K562 (cell line): ENCODE results near the gene MACROH2A2. TPM values are rescaled to one million over a fixed set of nuclear protein-coding genes. Genes with fewer than 3 reads are reported as not detected.

Experiments used
- ATAC-seq: fragments of 200-7000 bp; cut with Tn5 transposase; 3 replicates; pipeline ENCODE4 v1.9.1; 2020; ENCODE audit warnings: moderate library complexity
- BruUV-seq: library from RNA; stranded (reverse); fragments of 400-500 nt; replicated peaks from 2 replicates; lab custom pipeline; 2021; lab: Mats Ljungman, UMichigan
- CTCF ChIA-PET: fragments of 300-600 bp; formaldehyde crosslinking; extraction: SDS; loops from one replicate; lab custom pipeline; 2021; ENCODE audit warnings: low intra/inter-chr PET ratio; lab: Yijun Ruan, JAX
- POLR2A ChIA-PET: fragments of 300-600, 350-650 bp; sonication (Branson Sonifier 250); formaldehyde crosslinking; extraction: SDS; loops from one replicate; lab custom pipeline; 2021; ENCODE audit warnings: antibody characterized with exemption, inconsistent platforms; lab: Yijun Ruan, JAX
- DNase-seq, 4 experiments: peaks; one replicate each; pipeline versions ENCODE4 v3.0.0 to v3.0.0-alpha.2; 2011 to 2018; ENCODE audit warnings: low spot score in 3 of 4, mixed read lengths in 3 of 4; ENCODE audit errors: extremely low read depth in 1 of 4
- FAIRE-seq: peaks from 2 replicates; lab custom pipeline; 2011; peaks lifted over from hg19 to GRCh38; lab: Jason Lieb, UNC
- H2AFZ ChIP-seq: 2 replicates; pipeline ENCODE4 v1.6.0; 2011; ENCODE audit warnings: low read depth, low read length, control low read depth, inconsistent platforms
- H3K27ac ChIP-seq: fragments of 200-600 bp; 3 replicates; pipeline ENCODE4 v1.8.0; 2011; ENCODE audit warnings: low read depth, mild to moderate bottlenecking, control low read depth, inconsistent platforms, low read length, moderate library complexity, mixed read lengths; ENCODE audit errors: extremely low read depth
- H3K27me3 ChIP-seq, 2 experiments: fragments of 300-600 bp in 1 of 2; 2 replicates in 1 of 2; 3 replicates in 1 of 2; pipeline versions ENCODE4 v1.6.0 to v1.8.0; 2011; ENCODE audit warnings: inconsistent platforms in 2 of 2, low read length in 2 of 2, mild to moderate bottlenecking in 1 of 2, mixed read lengths in 1 of 2, moderate library complexity in 1 of 2; ENCODE audit not compliant: control insufficient read depth in 2 of 2, insufficient read depth in 2 of 2
- H3K36me3 ChIP-seq: fragments of 300-600 bp; 3 replicates; pipeline ENCODE4 v1.8.0; 2011; ENCODE audit warnings: mild to moderate bottlenecking, low read length, inconsistent platforms; ENCODE audit not compliant: control insufficient read depth, insufficient read depth
- H3K4me1 ChIP-seq, 2 experiments: fragments of 200-600 bp in 1 of 2; replicated peaks in 1 of 2; 2 replicates in 1 of 2; 3 replicates in 1 of 2; pipeline versions ENCODE4 v1.5.1 to v1.8.0; 2011; ENCODE audit warnings: inconsistent platforms in 2 of 2, low read length in 2 of 2, mild to moderate bottlenecking in 1 of 2, mixed read lengths in 1 of 2, moderate library complexity in 1 of 2; ENCODE audit not compliant: control insufficient read depth in 2 of 2, insufficient read depth in 2 of 2
- H3K4me2 ChIP-seq: 2 replicates; pipeline ENCODE4 v1.6.1; 2011; ENCODE audit warnings: low read length, control low read depth, inconsistent platforms, mixed read lengths; ENCODE audit not compliant: insufficient read depth
- H3K4me3 ChIP-seq: fragments of 200-600 bp; sonication (generic), shearing (Covaris generic); 2 replicates; pipeline ENCODE4 v1.5.1; 2016; ENCODE audit warnings: control low read depth, inconsistent platforms
- H3K79me2 ChIP-seq: fragments of 200-600 bp; 3 replicates; pipeline ENCODE4 v1.8.0; 2011; ENCODE audit warnings: low read length, inconsistent platforms; ENCODE audit not compliant: control insufficient read depth, insufficient read depth
- H3K9ac ChIP-seq, 2 experiments: 2 replicates each; pipeline versions ENCODE4 v1.6.0 to v1.6.1; 2011; ENCODE audit warnings: low read depth in 2 of 2, low read length in 2 of 2, control low read depth in 1 of 2, inconsistent platforms in 1 of 2, mild to moderate bottlenecking in 1 of 2, mixed read lengths in 1 of 2; ENCODE audit not compliant: insufficient read depth in 1 of 2
- H3K9me1 ChIP-seq: one replicate; pipeline ENCODE4 v1.6.0; 2011; ENCODE audit warnings: inconsistent platforms, mild to moderate bottlenecking, low read length, moderate library complexity; ENCODE audit not compliant: control insufficient read depth, insufficient read depth
- H3K9me3 ChIP-seq: replicated peaks from 2 replicates; pipeline ENCODE4 v1.5.1; 2011; ENCODE audit warnings: low read depth, low read length, inconsistent platforms; ENCODE audit not compliant: control insufficient read depth, insufficient read depth
- H4K20me1 ChIP-seq: replicated peaks from 2 replicates; pipeline ENCODE4 v1.6.1; 2011; ENCODE audit warnings: low read length, inconsistent platforms, mixed read lengths; ENCODE audit not compliant: control insufficient read depth, insufficient read depth
- CHD4 ChIP-seq: fragments of 200-600 bp; sonication (generic); IDR thresholded peaks from 3 replicates; pipeline ENCODE4 v1.6.1; 2012; ENCODE audit warnings: low read depth, mild to moderate bottlenecking, mixed read lengths, low read length, inconsistent platforms; ENCODE audit not compliant: insufficient read depth, insufficient replicate concordance, poor library complexity, severe bottlenecking
- KAT2B ChIP-seq: IDR thresholded peaks from one replicate; pipeline ENCODE4 v1.6.1; 2012; ENCODE audit warnings: low read depth, mild to moderate bottlenecking, control low read depth, inconsistent platforms, low read length, moderate library complexity
- NFXL1 ChIP-seq: fragments of 450-650 bp; formaldehyde crosslinking; IDR thresholded peaks from 2 replicates; pipeline ENCODE4 v1.4.0; 2021; ENCODE audit warnings: mild to moderate bottlenecking
- NR3C1 ChIP-seq: sonication (generic); formaldehyde crosslinking; IDR thresholded peaks from 2 replicates; pipeline ENCODE4 v1.8.1; 2022; ENCODE audit warnings: missing genetic modification reagents
- NRF1 ChIP-seq, 2 experiments: fragments of 450-650 bp; IDR thresholded peaks in 1 of 2; conservative IDR thresholded peaks in 1 of 2; 2 replicates each; pipeline ENCODE4 v1.6.1; 2014; ENCODE audit warnings: mild to moderate bottlenecking in 2 of 2
- NUFIP1 ChIP-seq: fragments of 450-650 bp; IDR thresholded peaks from 2 replicates; pipeline ENCODE4 v1.6.1; 2018; ENCODE audit not compliant: partially characterized antibody
- PRDM10 ChIP-seq: fragments of 450-650 bp; IDR thresholded peaks from 2 replicates; pipeline ENCODE4 v1.6.1; 2018; ENCODE audit not compliant: partially characterized antibody
- TEAD2 ChIP-seq: fragments of 450-650 bp; IDR thresholded peaks from 2 replicates; pipeline ENCODE4 v1.6.1; 2016; ENCODE audit warnings: missing genetic modification characterization, control low read depth, missing compliant biosample characterization
- VEZF1 ChIP-seq: fragments of 200-800 bp; sonication (Bioruptor generic); IDR thresholded peaks from 2 replicates; pipeline ENCODE4 v1.6.1; 2017; ENCODE audit warnings: missing genetic modification characterization, missing compliant biosample characterization
- WGBS: fragments of 100-300 bp; shearing (Covaris generic); methylation state at CpG from one replicate; pipeline ENCODE4 v1.1.6; 2016; ENCODE audit warnings: low coverage, mixed read lengths; ENCODE audit not compliant: insufficient coverage; ENCODE audit errors: missing lambda C conversion rate; 5-methylcytosine and 5-hydroxymethylcytosine counted together
- in situ Hi-C: fragments of 300-500 bp; cut with MboI; formaldehyde crosslinking; loops from 4 replicates; pipeline ENCODE4 v1.15.0; 2018; ENCODE audit warnings: inconsistent platforms, mixed read lengths
- intact Hi-C: fragments of 100-400 bp; cut with micrococcal nuclease; formaldehyde crosslinking; loops from 2 replicates; pipeline ENCODE4 v1.14.2; 2022
- polyA plus RNA-seq, 8 experiments: library from polyadenylated mRNA; depleted of rRNA in 4 of 8; stranded (reverse) in 5 of 8; unstranded in 3 of 8; fragments of >200 nt; fragmentation: Nextera tagmentation in 2 of 8; fragmentation: Illumina TruSeq in 1 of 8; extraction: Ambion mirVana in 2 of 8; extraction: Trizol in 1 of 8; gene quantifications; 2 replicates each; pipeline versions ENCODE4 v1.2.1 to v1.2.3, GENCODE V29; 2011 to 2014; ENCODE audit warnings: inconsistent platforms in 1 of 8, missing spikeins in 1 of 8
- total RNA-seq, 7 experiments: library from RNA; depleted of rRNA in 6 of 7; stranded (reverse); fragments of >200 nt in 6 of 7; fragmentation: Illumina TruSeq in 2 of 7; extraction: Trizol in 2 of 7; gene quantifications; 2 replicates each; pipeline versions ENCODE4 v1.2.1 to v1.2.3, GENCODE V29; 2011 to 2021; ENCODE audit warnings: low replicate concordance in 1 of 7
- TF ChIP-seq, protein P1 (sequence below): fragments of 250-450 bp; sonication (Bioruptor Pico); IDR thresholded peaks from 2 replicates; pipeline ENCODE4 v1.5.0; 2020; ENCODE audit warnings: mild to moderate bottlenecking
- TF ChIP-seq, protein P2 (sequence below): sonication (generic); formaldehyde crosslinking; IDR thresholded peaks from 2 replicates; pipeline ENCODE4 v1.8.0; 2022; ENCODE audit warnings: missing genetic modification reagents, mild to moderate bottlenecking, borderline replicate concordance
- TF ChIP-seq, protein P3 (sequence below): fragments of 250-450 bp; sonication (Bioruptor Pico); IDR thresholded peaks from 2 replicates; pipeline ENCODE4 v1.8.0; 2022; ENCODE audit warnings: moderate library complexity, mild to moderate bottlenecking, inconsistent platforms

The MACROH2A2 gene
- total and polyA plus RNA-seq, 9 of the 15 experiments (the other 6 are each of a cell fraction or from before 2014, with no cell fraction given): 0.07 TPM; not detected in 8

DNA sequence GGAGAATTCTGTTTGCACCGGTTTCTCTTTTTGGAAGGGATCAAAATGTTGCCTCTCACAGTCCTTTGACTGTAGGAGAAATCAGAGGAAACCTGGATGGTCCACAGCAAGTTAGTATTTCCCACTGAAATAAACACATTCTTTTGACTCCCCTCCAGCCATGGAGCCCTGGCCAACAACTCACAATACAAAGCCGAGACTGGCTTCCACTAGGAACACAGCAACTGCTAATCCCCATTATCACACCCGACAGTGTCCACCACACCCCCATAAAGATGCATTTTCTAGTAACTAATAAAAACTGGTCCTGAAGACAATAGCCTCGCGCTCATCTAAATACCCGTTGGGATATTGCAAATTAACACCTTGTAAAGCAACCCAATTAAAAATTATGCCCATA, 798 bp upstream of the MACROH2A2 start (continued):
- TF ChIP-seq VEZF1: no peak

- FAIRE-seq (no peak), DNase-seq (no peak), ATAC-seq (no peak)
- Histone ChIP-seq H3K79me2 (no peaks in the 10 kb centered on the region), H3K9me3 (no peaks in the 10 kb centered on the region), H3K9ac (no peak overlapping the region), H4K20me1 (no peaks in the 10 kb centered on the region), H2AFZ (no peak overlapping the region), H3K27me3 (peaks cover 29 to 30% of the 10 kb centered on the region in 2 experiments), H3K4me1 (peaks cover 0 to 16% of the 10 kb centered on the region in 2 experiments; a peak in 1 of 5 replicates), H3K4me3 (no peak overlapping the region), H3K36me3 (no peaks in the 10 kb centered on the region), H3K27ac (no peak overlapping the region), H3K4me2 (no peak overlapping the region), H3K9me1 (no peaks in the 10 kb centered on the region)
- BruUV-seq: no TSS peak
- ChIA-PET CTCF (no interaction called here), POLR2A (interaction anchor here (1.0 kb wide), 1 partner anchor 9 kb away, joined by 3 read pairs; no protein-coding TSS in a partner anchor)
- WGBS: 23% methylated on average over 27 of the region's 78 CpGs
- intact Hi-C loops (no loop called here), in situ Hi-C loops (no loop called here)
- TF ChIP-seq CHD4 (no peak), TEAD2 (no peak), NR3C1 (no peak), NFXL1 (CRISPR knock-in tag) (no peak), NUFIP1 (no peak), KAT2B (no peak), NRF1 (conservative IDR thresholded peaks at IDR 0.05 in 1 of 2, IDR thresholded peaks at IDR 0.05 in 1 of 2) (no peak), PRDM10 (no peak)
- TF ChIP-seq, protein P1, sequence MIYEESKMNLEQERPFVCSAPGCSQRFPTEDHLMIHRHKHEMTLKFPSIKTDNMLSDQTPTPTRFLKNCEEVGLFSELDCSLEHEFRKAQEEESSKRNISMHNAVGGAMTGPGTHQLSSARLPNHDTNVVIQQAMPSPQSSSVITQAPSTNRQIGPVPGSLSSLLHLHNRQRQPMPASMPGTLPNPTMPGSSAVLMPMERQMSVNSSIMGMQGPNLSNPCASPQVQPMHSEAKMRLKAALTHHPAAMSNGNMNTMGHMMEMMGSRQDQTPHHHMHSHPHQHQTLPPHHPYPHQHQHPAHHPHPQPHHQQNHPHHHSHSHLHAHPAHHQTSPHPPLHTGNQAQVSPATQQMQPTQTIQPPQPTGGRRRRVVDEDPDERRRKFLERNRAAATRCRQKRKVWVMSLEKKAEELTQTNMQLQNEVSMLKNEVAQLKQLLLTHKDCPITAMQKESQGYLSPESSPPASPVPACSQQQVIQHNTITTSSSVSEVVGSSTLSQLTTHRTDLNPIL (CRISPR knock-in tag): no peak
- TF ChIP-seq, protein P2, sequence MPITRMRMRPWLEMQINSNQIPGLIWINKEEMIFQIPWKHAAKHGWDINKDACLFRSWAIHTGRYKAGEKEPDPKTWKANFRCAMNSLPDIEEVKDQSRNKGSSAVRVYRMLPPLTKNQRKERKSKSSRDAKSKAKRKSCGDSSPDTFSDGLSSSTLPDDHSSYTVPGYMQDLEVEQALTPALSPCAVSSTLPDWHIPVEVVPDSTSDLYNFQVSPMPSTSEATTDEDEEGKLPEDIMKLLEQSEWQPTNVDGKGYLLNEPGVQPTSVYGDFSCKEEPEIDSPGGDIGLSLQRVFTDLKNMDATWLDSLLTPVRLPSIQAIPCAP (CRISPR knock-in tag): no peak
- TF ChIP-seq, protein P3, sequence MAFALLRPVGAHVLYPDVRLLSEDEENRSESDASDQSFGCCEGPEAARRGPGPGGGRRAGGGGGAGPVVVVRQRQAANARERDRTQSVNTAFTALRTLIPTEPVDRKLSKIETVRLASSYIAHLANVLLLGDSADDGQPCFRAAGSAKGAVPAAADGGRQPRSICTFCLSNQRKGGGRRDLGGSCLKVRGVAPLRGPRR (CRISPR knock-in tag): no peak
Observed at GRCh38 chr10:70053218-70053840, 683 bp downstream of the MACROH2A2 start.
